Right atrium auricular region (tissue), 2 donors: ENCODE measurements around the gene PSD2. TPM values are rescaled to one million over a fixed set of nuclear protein-coding genes. Genes with fewer than 3 reads are reported as not detected.

ENCODE experiments used
- DNase-seq: peaks from one replicate; pipeline ENCODE4 v3.0.0-alpha.2; 2019; ENCODE audit warnings: low spot score
- H3K27ac ChIP-seq, 2 donors: fragments of 200-600 bp; sonication (generic); 1 replicate in 1 of 2; 2 replicates in 1 of 2; pipeline ENCODE4 v1.5.1; 2016 to 2019
- H3K27me3 ChIP-seq, 2 donors: fragments of 200-600 bp; sonication (generic); one replicate each; pipeline versions ENCODE4 v1.5.1 to v1.6.0; 2017 to 2019
- H3K36me3 ChIP-seq: fragments of 200-600 bp; sonication (generic); one replicate; pipeline ENCODE4 v1.5.1; 2016
- H3K4me1 ChIP-seq, 2 donors: fragments of 200-600 bp; sonication (generic); one replicate each; pipeline versions ENCODE4 v1.5.1 to v1.6.0; 2017 to 2019
- H3K4me3 ChIP-seq, 2 donors: fragments of 200-600 bp; sonication (generic); 1 replicate in 1 of 2; 2 replicates in 1 of 2; pipeline ENCODE4 v1.5.1; 2017 to 2019; ENCODE audit warnings: mild to moderate bottlenecking in 1 of 2, moderate library complexity in 1 of 2
- H3K9me3 ChIP-seq, 2 donors: fragments of 200-600 bp; sonication (generic); one replicate each; pipeline ENCODE4 v1.5.1; 2019
- total RNA-seq, 2 donors: library from RNA; depleted of rRNA; stranded (reverse); fragments of >200 nt; gene quantifications; one replicate each; pipeline ENCODE4 v1.1.0, GENCODE V29; 2016
- TF ChIP-seq, protein P1 (sequence below), 2 donors: fragments of 200-600 bp; sonication (generic); IDR thresholded peaks; one replicate each; pipeline ENCODE4 v1.5.1; 2019; ENCODE audit warnings: antibody characterized with exemption in 2 of 2

PSD2 gene
- total RNA-seq, 2 donors from 2014 or later: 0.12 to 0.19 TPM

- no peaks in the 10 kb centered on the region for H3K9me3 ChIP-seq
- peaks cover 0 to 14% of the 10 kb centered on the region in 2 donors for H3K4me1 ChIP-seq
- DNase-seq: no peak
Measured at GRCh38 chr5:139867109-139867508, 71.5 kb downstream of the PSD2 start.

GRCh38 chr5:139867581-139867980 lies 72.0 kb downstream of the PSD2 start:
- H3K9me3 ChIP-seq: no peaks in the 10 kb centered on the region
- no peak overlapping the region for H3K4me3 ChIP-seq
- no peak overlapping the region for H3K27ac ChIP-seq
- no peak for DNase-seq
- peaks cover 0 to 14% of the 10 kb centered on the region in 2 donors for H3K4me1 ChIP-seq
- no peaks in the 10 kb centered on the region for H3K36me3 ChIP-seq
- TF ChIP-seq, protein P1, sequence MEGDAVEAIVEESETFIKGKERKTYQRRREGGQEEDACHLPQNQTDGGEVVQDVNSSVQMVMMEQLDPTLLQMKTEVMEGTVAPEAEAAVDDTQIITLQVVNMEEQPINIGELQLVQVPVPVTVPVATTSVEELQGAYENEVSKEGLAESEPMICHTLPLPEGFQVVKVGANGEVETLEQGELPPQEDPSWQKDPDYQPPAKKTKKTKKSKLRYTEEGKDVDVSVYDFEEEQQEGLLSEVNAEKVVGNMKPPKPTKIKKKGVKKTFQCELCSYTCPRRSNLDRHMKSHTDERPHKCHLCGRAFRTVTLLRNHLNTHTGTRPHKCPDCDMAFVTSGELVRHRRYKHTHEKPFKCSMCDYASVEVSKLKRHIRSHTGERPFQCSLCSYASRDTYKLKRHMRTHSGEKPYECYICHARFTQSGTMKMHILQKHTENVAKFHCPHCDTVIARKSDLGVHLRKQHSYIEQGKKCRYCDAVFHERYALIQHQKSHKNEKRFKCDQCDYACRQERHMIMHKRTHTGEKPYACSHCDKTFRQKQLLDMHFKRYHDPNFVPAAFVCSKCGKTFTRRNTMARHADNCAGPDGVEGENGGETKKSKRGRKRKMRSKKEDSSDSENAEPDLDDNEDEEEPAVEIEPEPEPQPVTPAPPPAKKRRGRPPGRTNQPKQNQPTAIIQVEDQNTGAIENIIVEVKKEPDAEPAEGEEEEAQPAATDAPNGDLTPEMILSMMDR (IDR thresholded peaks at IDR 0.05): no peak
- H3K27me3 ChIP-seq: no peaks in the 10 kb centered on the region

More at GRCh38 chr5:139867109-139867508, 71.5 kb downstream of the PSD2 start:
- TF ChIP-seq, protein P1 (IDR thresholded peaks at IDR 0.05): no peak
- Histone ChIP-seq H3K36me3 (no peaks in the 10 kb centered on the region), H3K27me3 (no peaks in the 10 kb centered on the region), H3K4me3 (no peak overlapping the region), H3K27ac (no peak overlapping the region)

DNA sequence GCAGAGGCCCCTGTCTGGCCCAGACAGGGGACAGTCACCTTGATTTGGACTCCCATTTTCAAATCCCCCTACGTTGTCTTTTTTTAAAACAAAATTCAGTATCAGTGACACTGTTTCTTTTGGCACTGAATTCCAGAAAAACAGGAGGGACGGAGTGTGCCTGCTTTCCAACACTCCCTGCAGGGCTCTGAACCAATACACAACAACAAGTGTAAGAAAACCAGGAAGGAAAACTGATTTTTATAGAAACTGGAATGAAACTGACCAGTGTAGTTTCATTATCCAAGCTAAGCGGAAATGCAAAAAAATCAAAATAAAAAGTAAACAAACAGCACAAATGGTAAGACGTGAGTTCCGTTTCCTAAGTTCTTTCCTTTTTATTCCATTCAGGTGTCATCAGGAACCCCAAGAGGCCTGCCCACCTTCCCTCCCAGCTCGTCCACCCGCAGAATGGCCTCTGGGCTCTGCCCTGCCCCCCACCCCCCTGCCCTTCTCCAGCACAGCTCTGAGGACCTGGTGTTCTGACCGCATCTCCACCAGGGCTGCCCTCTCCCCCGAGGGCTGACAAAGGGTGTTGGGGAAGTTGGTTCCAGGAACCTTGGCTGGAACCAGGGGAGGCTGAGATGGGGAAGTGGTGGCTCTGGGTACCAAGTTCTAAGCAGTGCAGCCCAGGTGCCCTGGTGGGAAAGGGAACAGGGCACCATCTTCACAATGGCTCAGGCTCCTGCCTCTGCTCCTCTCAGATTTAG lies 73.6 kb downstream of the PSD2 start:
- Histone ChIP-seq H3K4me3 (no peak overlapping the region), H3K4me1 (peaks cover 0 to 7% of the 10 kb centered on the region in 2 donors), H3K36me3 (no peaks in the 10 kb centered on the region), H3K27me3 (no peaks in the 10 kb centered on the region), H3K27ac (no peak overlapping the region), H3K9me3 (no peaks in the 10 kb centered on the region)
- TF ChIP-seq, protein P1 (IDR thresholded peaks at IDR 0.05): no peak
- DNase-seq: no peak

GRCh38 chr5:139870677-139871076 lies 75.1 kb downstream of the PSD2 start:
- TF ChIP-seq, protein P1 (IDR thresholded peaks at IDR 0.05): no peak
- DNase-seq: no peak
- Histone ChIP-seq H3K9me3 (no peaks in the 10 kb centered on the region), H3K27ac (no peak overlapping the region), H3K4me3 (no peak overlapping the region), H3K27me3 (no peaks in the 10 kb centered on the region), H3K36me3 (no peaks in the 10 kb centered on the region), H3K4me1 (peaks cover 0 to 7% of the 10 kb centered on the region in 2 donors)

GRCh38 chr5:139871614-139872013 lies 76.0 kb downstream of the PSD2 start:
- Histone ChIP-seq H3K4me3 (no peak overlapping the region), H3K4me1 (peaks cover 0 to 7% of the 10 kb centered on the region in 2 donors)

More at GRCh38 chr5:139871614-139872013, 76.0 kb downstream of the PSD2 start:
- TF ChIP-seq, protein P1 (IDR thresholded peaks at IDR 0.05): no peak
- Histone ChIP-seq H3K9me3 (no peaks in the 10 kb centered on the region), H3K27ac (no peak overlapping the region), H3K27me3 (no peaks in the 10 kb centered on the region), H3K36me3 (no peaks in the 10 kb centered on the region)
- DNase-seq: no peak
